ENCODE data around the gene PELI3.

DNA sequence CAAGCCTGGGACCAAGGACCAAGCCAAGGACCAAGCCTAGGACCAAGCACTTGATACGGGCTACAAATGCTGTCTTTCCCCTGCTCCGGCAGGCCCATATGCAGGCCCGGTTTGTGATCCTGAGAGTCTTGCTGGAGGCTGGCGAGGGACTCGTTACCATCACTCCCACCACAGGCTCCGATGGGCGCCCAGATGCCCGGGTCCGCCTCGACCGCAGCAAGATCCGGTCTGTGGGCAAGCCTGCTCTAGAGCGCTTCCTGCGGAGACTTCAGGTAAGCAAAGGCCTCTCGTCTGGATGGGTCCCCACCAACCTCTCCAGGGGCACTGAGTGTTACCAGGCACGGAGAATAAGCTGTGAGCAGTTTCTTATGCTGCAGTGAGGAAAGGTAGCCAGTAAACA is 30.5 kb downstream of the PELI3 start:
- TF ChIP-seq, protein P1, sequence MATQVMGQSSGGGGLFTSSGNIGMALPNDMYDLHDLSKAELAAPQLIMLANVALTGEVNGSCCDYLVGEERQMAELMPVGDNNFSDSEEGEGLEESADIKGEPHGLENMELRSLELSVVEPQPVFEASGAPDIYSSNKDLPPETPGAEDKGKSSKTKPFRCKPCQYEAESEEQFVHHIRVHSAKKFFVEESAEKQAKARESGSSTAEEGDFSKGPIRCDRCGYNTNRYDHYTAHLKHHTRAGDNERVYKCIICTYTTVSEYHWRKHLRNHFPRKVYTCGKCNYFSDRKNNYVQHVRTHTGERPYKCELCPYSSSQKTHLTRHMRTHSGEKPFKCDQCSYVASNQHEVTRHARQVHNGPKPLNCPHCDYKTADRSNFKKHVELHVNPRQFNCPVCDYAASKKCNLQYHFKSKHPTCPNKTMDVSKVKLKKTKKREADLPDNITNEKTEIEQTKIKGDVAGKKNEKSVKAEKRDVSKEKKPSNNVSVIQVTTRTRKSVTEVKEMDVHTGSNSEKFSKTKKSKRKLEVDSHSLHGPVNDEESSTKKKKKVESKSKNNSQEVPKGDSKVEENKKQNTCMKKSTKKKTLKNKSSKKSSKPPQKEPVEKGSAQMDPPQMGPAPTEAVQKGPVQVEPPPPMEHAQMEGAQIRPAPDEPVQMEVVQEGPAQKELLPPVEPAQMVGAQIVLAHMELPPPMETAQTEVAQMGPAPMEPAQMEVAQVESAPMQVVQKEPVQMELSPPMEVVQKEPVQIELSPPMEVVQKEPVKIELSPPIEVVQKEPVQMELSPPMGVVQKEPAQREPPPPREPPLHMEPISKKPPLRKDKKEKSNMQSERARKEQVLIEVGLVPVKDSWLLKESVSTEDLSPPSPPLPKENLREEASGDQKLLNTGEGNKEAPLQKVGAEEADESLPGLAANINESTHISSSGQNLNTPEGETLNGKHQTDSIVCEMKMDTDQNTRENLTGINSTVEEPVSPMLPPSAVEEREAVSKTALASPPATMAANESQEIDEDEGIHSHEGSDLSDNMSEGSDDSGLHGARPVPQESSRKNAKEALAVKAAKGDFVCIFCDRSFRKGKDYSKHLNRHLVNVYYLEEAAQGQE (IDR thresholded peaks at IDR 0.05; ENCODE audit: insufficient read depth in 1 of 2, low read depth in 2 of 2, low read length in 2 of 2) = no peak
- TF ChIP-seq POLR2AphosphoS5 (IDR thresholded peaks at IDR 0.05; ENCODE audit: low read depth, low read length) (no peak), TAF1 (IDR thresholded peaks at IDR 0.05; ENCODE audit: borderline replicate concordance, insufficient read depth, low read length) (no peak), SIN3A (IDR thresholded peaks at IDR 0.05; ENCODE audit: borderline replicate concordance, insufficient read depth, low read length) (no peak)

All from PFSK-1 (cell line).